ENCODE measurements around the gene RHBDD3.

DNA sequence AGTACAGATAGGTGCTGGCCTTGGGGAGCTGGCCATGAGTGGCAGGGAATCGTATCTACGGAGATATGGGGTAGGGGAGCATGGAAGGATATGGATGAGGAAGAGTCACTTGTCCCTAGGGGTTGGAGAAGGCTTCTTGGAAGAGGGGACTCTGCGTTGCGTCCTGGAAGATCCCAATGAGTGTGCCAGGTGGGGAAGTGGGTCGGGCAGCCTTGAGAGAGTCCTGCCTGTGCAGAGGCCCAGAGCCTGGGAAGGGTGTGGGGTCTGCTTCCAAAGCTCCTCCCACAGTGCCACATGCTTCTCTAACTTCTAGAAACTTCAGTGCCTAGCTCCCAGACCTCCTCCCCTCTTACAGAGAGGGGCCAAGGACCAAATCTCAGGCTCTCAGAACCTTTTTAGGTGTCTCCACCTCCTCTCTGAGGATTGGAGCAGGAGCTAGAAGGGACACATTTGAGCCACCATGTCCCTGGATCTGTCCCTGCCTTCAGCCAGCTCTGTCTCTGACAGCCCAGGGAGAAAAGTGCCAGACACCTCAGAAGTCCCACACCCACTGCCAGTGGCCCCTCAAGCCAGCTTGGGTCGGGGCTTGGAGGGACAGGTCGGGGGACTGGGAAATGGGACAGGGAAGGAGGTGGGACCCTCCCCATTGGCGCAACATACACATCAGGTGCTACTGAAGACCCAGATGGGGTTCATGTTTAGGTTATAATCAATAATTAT is 11.0 kb downstream of the RHBDD3 start:
- TF ChIP-seq, protein P1, sequence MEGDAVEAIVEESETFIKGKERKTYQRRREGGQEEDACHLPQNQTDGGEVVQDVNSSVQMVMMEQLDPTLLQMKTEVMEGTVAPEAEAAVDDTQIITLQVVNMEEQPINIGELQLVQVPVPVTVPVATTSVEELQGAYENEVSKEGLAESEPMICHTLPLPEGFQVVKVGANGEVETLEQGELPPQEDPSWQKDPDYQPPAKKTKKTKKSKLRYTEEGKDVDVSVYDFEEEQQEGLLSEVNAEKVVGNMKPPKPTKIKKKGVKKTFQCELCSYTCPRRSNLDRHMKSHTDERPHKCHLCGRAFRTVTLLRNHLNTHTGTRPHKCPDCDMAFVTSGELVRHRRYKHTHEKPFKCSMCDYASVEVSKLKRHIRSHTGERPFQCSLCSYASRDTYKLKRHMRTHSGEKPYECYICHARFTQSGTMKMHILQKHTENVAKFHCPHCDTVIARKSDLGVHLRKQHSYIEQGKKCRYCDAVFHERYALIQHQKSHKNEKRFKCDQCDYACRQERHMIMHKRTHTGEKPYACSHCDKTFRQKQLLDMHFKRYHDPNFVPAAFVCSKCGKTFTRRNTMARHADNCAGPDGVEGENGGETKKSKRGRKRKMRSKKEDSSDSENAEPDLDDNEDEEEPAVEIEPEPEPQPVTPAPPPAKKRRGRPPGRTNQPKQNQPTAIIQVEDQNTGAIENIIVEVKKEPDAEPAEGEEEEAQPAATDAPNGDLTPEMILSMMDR (IDR thresholded peaks at IDR 0.05) = no peak
- no peak for TF ChIP-seq POLR2A (IDR thresholded peaks at IDR 0.05)

All from heart left ventricle (tissue), 13 donors.